GM19468 (cell line): Measurements from ENCODE around the gene IL17RB.

Source experiments
- ATAC-seq: cut with Tn5 transposase; IDR thresholded peaks from one replicate; pipeline ENCODE4 v1.9.1; 2021; ENCODE audit warnings: mild to moderate bottlenecking, moderate library complexity, moderate number of reproducible peaks; ENCODE audit not compliant: unreplicated experiment; ENCODE audit errors: extremely low read depth

Gene IL17RB

DNA sequence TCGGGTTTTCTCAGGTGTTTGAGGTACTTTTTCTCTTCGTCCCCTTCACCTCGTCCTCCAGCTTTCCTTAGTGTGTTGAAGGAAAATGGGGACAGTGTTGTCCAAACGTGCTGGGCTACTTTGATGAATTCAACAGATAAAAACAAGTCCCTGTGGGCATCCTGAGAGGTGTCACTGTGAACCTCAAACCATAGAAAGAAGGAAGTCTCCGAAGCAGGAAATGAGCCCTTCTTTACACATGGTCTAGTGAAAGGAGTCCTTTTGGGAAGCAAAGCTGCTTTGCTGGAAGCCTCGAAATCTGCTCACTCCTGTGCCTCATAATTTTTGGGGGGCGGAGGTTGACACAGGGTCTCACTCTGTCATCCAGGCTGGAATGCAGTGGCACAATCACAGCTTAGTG lies 10.6 kb downstream of the IL17RB start:
- no peak for ATAC-seq

DNA sequence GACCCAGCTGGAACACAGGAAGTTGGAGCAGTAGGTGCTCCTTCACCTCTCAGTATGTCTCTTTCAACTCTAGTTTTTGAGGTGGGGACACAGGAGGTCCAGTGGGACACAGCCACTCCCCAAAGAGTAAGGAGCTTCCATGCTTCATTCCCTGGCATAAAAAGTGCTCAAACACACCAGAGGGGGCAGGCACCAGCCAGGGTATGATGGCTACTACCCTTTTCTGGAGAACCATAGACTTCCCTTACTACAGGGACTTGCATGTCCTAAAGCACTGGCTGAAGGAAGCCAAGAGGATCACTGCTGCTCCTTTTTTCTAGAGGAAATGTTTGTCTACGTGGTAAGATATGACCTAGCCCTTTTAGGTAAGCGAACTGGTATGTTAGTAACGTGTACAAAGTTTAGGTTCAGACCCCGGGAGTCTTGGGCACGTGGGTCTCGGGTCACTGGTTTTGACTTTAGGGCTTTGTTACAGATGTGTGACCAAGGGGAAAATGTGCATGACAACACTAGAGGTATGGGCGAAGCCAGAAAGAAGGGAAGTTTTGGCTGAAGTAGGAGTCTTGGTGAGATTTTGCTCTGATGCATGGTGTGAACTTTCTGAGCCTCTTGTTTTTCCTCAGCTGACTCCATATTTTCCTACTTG lies 11.9 kb downstream of the IL17RB start:
- no peak for ATAC-seq

DNA sequence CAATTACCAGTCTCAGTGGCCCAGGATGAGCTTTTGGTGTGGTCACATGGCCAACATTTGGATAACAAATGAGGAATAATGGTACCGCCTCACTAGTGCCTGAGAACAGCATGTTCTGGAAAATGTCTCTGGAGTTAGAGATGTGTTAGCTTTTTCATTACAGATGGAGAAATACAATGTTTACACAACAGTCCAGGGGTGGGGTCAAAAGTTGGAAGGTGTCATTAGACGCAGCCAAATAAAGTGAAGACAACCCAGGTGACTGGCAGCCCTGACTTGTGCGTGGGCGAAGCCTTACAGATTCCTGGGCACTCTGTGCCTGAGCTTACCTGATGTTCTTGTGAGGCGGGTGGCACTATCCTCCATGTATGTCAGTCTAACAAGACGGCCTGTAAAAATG lies 12.8 kb downstream of the IL17RB start:
- ATAC-seq: no peak

DNA sequence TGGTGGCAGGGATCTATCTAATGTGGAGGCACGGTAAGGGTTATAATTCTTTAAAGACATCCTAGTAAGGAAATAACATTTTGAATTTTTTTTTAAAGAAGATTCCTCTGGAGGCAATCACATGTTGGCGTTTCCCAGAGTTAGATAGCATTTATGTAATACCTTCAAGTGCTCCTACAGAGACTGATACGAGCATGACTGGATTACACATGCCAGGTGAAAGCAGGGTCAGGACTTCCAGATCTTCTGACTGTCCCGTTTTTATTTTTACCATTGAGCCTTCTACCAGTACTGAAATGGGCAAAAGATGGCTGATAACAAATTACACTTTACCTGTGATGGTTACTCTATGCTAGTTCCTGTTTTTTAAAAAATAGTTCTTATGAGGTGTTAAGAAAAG lies 13.8 kb downstream of the IL17RB start:
- no peak for ATAC-seq

DNA sequence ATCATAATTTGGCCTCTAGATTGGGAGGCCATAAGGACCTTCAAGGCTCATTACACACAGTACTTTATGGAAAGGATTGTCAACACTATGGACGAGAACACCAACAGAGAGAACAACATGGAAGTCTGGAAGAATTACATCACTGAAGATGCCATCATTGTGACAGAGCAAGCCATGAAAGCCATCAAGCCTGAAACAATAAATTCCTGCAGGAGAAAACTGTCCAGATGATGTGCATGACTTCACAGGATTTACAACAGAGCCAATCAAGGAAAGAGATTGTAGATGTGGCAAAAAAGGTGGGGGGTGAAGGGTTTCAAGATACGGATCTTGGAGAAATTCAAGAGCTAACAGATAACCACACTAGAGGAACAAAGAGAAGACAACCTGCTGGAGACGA lies 15.9 kb downstream of the IL17RB start:
- ATAC-seq: no peak

DNA sequence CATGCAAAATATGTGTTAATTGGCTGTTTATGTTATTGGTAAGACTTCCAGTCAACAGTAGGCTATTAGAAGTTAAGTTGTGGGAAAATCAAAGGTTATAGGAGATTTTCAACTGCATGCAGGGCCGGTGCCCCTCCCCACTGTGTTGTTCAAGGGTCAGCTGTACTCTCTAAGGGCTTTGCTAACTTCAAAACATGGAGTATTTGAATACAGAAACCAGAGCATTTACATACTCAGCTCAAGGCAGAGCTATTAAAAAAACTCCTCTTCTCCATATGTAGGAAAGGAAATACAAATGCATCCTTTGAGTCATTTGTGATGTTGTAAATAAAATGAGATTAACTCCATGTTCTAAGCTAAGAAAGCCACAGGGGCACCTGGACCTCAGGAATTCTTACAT lies 16.8 kb downstream of the IL17RB start:
- no peak for ATAC-seq

DNA sequence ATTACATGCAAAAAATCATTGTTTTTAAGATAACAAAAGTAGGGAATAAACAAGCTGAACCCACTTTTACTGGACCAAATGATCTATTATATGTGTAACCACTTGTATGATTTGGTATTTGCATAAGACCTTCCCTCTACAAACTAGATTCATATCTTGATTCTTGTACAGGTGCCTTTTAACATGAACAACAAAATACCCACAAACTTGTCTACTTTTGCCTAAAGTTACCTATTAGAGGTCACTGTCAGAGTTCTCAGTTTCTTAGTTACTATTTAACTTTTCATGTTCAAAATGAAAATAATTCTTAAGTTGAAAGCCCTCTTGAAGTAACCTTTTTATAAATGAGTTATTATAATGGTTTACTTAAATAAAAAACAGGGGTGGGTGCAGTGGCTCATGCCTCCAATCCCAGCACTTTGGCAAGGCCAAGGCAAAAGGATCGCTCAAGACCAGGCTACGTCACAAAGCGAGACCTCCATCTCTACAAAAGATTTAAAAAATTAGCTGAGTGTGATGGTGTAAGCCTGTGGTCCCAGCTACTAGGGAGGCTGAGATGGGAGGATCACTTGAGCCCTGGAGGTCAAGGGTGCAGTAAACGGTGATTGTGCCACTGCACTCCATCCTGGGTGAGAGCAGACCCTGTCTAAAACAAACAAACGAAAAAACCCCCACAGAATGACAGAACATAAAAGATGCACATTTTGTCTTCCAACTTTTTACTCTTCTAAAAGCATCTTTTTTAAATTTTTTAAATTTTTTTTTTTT lies 19.5 kb downstream of the IL17RB start:
- peak; percentile 61 for ATAC-seq

DNA sequence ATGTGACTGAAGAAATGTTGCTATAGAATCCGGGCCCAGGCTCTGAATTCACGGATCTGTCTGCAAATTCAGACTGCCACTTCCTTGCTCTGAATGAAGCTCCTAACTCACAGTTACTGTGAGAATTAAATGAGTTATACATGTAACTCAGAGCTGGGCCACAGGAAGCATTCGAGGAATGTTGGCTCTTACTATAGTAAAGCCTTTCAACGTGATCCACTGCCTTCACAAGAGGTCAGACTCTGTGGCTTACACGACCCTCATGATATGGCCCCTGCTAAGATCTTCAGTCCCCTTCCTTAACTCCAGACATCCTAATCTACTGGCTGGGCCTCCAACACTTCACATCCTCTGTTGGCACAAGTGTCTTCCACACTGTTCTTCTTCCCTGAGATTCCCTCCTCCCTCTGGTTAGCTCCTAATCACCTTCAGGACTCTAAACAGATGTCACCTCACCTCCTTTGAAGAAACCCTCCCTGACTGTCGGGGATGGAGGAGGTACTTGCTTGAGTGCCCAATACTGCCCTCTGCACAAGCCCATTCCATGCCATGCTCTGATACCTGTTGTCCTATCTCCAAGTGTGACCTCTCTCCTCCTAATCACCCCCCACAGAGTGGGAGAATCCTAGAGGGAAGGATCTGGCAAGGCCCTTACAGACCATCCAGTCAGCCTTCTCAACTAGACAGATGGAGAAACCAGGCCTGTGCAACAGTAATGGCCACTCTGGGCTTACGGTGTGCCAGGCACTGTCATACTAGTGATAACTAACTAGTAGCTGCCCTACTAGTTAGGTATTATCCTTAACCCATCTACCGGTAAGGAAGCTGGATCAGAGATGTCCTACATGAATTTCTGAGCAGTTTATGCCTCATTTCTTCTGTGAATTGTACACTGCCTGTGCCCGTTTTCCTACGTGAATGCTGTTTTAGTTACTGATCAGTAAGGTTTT lies 34.3 kb downstream of the IL17RB start:
- ATAC-seq: no peak

DNA sequence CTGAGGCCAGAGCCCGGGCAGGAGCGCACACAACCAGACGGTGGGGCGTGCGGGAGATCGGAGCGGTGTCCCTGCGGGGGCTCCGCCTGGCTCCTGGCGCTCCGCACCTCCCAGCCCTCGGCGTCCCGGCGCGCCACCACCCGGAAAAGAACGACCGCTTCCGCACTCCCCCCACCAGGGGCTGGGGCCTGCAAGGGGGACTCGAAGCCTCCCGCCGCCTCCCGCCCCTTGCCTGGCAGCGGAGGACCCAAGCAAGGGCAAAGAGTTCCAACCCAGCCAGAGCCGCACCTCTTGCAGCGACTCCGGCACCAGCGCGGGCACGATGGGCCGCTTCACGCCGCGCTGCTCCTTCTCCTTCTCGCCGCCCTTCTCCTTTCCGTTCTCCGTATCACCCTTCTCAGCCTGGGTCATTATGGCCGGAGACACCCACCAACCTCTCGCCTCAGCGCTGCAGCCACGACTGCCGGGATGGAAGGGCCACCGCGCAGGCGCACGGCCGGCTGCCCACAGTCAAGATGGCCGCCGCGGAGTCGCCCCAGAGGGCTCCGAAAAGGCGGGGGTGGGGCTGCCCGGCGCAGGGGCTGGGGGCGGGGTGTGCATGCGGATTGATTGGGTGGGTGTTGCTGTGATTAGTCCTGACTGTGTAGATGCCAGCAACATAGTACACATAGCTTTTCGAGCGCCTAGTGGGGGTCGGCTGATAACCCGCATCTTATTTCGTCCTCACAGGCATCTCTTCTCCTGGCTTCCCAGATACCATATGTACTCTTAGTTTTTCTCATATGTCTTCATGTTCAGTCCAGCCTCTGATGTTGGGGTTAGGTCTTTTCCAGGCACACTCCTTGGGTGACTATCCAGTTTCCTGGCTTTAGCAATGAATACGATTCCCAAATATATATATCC lies 35.6 kb downstream of the IL17RB start, which contains the start of gene ACTR8:
Gene ACTR8, minus strand, starts transcription at position 462 of the 903 bp plus-strand sequence. Its CDS starts 51 bp downstream, at position 411.
- ATAC-seq: peak; percentile 45

DNA sequence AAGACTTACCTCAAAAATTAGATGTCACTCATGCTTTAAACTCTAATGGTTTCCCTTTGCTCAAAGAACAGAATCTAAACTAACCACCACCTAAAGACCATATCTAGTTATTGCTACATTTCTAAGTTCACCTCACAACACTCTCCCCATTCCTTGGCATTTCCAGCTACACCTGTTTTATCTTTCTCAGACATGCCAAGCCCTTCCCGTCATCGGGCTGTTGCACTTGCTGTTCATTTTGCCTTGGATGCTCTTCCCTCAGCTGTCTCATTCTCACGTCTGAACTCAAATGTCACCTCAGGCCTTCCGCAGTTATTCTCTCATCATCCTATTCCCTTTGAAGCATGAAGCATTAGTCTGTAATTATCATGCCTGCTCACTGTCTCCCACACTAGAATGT lies 36.6 kb downstream of the IL17RB start:
- no peak for ATAC-seq

DNA sequence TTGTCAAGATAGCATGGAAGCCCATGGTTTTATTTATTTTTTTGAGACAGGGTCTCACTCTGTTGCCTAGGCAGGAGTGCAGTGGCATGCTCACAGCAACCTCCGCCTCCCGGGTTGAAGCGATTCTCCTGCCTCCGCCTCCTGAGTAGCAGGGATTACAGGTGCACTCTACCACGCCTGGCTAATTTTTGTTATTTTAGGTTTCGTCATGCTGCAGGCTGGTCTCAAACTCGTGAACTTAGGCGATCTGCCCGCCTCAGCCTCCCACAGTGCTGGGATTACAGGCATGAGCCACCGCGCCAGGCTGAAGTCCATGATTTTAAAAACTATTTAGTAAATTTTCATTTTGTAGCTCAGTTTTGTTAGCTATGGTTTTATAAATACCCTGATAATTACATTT lies 38.3 kb downstream of the IL17RB start:
- no peak for ATAC-seq

DNA sequence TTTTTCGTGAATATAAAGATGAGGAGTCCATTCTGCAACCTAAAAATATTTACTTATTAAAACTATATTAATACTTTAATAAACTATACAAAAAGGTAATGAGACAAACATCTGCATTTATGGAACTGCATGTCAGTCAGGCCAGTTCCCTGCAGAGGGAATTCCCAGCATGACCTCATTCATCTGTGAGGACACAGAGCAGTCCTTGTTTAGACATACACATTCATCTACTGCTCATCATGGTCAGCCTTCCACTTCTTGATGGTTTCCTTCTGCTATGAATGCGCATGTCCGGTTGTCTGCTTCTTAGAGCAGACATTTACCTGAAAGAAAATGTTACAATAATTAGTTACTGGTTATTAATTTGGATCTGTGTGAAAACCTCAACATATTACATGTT lies 38.9 kb downstream of the IL17RB start:
- no peak for ATAC-seq

DNA sequence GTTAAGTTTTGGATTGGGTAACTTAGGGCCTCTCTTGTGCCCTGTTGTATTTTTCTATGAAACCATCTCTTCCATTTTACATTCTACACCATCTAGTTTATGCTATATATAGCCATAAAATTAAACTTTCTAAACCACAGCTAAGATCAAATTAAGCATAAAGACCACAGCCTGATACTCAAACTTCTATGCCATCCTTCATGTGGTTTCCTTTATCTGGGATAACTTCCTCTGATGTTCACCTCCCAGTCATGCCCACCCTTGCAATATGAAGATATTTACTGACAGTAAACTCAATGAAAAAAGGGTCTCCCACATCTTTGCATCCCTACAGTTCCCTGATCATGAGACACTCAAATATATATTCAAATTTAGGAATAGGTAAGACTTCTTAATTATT lies 41.1 kb downstream of the IL17RB start:
- no peak for ATAC-seq

DNA sequence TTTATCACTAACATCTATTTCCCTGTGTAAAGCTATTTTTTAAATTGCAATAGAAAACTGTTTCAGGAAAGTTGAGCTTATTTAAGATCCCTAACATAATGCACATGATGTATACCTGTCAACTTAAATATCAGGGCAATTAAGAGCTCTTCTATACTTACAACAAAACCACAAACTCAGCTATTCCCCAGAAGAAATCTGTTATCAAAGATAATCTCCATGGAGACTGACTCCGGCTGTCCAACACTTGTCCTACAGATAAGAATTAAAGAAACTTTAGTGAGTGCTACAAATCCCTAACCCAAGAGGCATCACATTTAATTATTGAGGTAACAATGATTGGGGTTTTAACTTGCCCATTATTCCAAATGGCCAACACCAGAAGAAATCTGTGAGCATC lies 41.9 kb downstream of the IL17RB start:
- no peak for ATAC-seq

DNA sequence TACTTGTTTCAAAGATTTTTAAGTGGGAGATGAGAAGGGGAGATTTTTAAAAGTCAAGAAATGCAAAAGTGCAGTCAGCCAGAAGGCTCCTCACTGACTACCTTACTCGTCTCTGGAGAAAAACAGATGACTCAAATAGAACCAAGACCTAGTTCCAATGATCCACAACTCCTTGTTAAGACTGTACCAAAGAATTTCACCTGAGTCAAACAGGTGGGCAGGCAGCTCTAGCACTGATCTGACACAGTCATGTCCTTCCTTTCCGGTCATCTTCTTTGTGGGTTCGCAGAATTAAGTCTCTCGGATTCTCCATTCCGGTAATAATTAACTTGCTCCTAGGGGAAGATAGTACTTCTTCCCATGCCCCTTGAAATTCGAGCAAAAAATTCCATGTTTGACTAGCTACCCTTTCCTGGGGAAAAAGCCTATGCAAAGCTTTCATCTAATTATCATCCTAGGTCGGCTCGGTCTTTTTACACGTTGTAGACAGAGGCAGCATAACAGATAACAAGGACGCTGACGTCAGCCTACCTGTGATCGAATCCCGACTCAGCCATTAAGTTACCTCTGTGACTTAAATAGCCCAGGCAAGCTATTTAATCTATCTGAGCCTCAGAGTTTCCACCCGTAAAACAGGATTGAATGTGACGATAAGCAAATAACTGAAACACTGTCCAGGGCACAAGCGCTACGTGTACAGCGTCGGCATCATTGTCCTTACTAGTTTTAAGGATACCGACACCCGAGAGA lies 44.5 kb downstream of the IL17RB start:
- no peak for ATAC-seq

DNA sequence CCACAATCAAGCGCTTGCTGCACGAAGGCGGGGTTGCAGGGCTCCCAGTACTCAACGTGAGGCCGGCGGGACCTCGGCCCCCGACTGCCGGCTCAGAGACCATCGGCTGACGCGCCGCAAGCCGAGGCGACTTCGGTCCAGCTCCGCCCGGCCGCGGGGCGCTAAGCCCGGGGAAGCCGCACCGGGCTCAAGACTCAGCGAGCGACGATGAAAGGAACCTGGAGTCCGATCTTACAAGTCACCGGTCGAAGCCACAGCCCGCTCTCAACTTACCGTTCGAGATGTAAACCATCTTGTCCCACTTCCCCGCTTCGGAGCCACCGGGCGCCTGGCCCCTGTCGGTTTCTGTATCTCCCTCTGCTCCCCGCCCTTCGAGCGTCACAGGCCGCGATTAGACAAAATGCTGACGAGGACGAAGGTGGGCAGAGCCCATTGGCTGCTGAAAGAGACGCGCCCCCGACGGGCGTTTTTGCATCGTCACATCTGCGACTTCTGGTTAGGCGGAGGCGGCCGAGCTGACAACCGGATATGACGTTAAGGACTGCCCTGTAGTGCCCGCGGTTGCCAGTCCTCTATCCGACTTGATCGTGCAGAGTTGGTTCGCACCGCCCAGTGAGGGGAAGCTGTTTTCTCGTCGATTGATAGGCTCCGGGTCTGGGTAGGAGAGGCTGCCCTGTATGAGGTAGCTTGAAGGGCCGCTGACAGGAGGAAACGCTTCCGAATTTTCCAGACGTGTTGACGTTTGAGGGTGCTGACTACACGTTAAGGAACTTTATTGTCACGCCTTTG lies 45.3 kb downstream of the IL17RB start, which contains the start of gene SELENOK:
Gene SELENOK, minus strand, starts transcription at position 363 of the 789 bp plus-strand sequence.
- ATAC-seq: peak; percentile 99

DNA sequence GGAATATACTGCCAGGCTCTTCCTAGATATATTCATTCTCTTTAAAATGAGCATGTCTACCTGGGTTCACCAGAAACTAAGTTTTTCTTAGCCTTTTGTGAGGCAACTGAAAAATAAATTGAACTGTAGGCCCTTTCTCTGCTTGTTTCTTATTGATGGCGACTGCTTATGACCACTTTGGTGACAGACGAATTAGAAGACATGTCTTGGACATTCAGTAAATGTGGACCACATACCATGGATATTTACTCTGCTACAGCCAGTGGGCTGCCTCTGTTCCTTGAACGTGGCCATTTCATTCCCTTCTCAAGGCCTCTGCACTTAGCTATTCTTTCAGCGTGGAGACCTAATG lies 45.9 kb downstream of the IL17RB start:
- no peak for ATAC-seq

DNA sequence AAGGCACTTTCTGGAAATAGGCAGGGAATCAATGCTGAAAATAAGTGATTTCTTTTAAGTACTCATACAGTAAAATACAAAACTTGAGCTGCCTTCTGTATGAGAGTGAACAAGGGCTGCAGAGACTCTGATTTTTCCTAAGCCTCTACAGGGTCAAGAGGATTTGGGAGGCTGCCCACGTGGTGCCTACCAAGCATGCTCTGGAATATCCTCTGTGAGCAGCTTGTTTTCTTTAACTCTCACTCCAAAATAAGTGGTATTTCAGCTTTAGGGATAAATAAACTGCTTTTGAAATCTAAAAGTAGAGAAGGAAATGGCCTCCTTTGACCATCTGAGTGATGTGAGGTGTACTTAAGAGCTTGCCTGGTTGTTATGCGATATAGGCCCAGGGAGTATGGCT lies 53.4 kb downstream of the IL17RB start:
- no peak for ATAC-seq
